Suprapubic skin (tissue), 4 donors: Measurements from ENCODE around the gene ERBB4.

ENCODE experiments used
- CTCF ChIP-seq, 2 donors: fragments of 200-600 bp in 1 of 2; fragments of 450-650 bp in 1 of 2; sonication (generic) in 1 of 2; IDR thresholded peaks; one replicate each; pipeline ENCODE4 v1.5.1; 2016 to 2019; ENCODE audit warnings: antibody characterized with exemption in 2 of 2, mild to moderate bottlenecking in 1 of 2, moderate library complexity in 1 of 2
- EP300 ChIP-seq: sonication (generic); formaldehyde crosslinking; IDR thresholded peaks from one replicate; pipeline ENCODE4 v1.6.1; 2017; ENCODE audit warnings: antibody characterized with exemption
- POLR2A ChIP-seq, 2 donors: fragments of 450-650 bp; IDR thresholded peaks; one replicate each; pipeline ENCODE4 v1.6.1; 2017; ENCODE audit warnings: antibody characterized with exemption in 2 of 2, mild to moderate bottlenecking in 2 of 2, moderate library complexity in 2 of 2
- POLR2AphosphoS5 ChIP-seq, 3 donors: sonication (generic); formaldehyde crosslinking; IDR thresholded peaks; one replicate each; pipeline ENCODE4 v1.6.1; 2017; ENCODE audit warnings: antibody characterized with exemption in 3 of 3

- TF ChIP-seq POLR2AphosphoS5 (IDR thresholded peaks at IDR 0.05) (no peak), CTCF (IDR thresholded peaks at IDR 0.05) (no peak), POLR2A (IDR thresholded peaks at IDR 0.05) (no peak), EP300 (no peak)
Observed at GRCh38 chr2:212424082-212424481, 114.5 kb downstream of the ERBB4 start.
